ENCODE results near the gene GFOD2.
A peak's percentile ranks its signal among the peaks of the same experiment; 100 is the strongest.

The GFOD2 gene

GRCh38 chr16:67733734-67734470 is 14.8 kb upstream of the GFOD2 start:
- DNase-seq (ENCODE audit: low read depth in 1 of 2, low spot score in 1 of 2) = no peak

GRCh38 chr16:67731753-67732095 is 12.6 kb upstream of the GFOD2 start:
- DNase-seq (ENCODE audit: low read depth in 1 of 2, low spot score in 1 of 2) = no peak

GRCh38 chr16:67731071-67731752 is 12.1 kb upstream of the GFOD2 start:
- DNase-seq (ENCODE audit: low read depth in 1 of 2, low spot score in 1 of 2) = no peak

GRCh38 chr16:67730326-67730725 is 11.2 kb upstream of the GFOD2 start:
- no peak for DNase-seq (ENCODE audit: low read depth in 1 of 2, low spot score in 1 of 2)

GRCh38 chr16:67729636-67730248 is 10.6 kb upstream of the GFOD2 start:
- no peak for DNase-seq (ENCODE audit: low read depth in 1 of 2, low spot score in 1 of 2)

GRCh38 chr16:67727521-67728485 is 8.7 kb upstream of the GFOD2 start:
- no peak for DNase-seq (ENCODE audit: low read depth in 1 of 2, low spot score in 1 of 2)

GRCh38 chr16:67726106-67727034 is 7.3 kb upstream of the GFOD2 start:
- DNase-seq (ENCODE audit: low read depth in 1 of 2, low spot score in 1 of 2) = no peak

GRCh38 chr16:67723911-67724305 is 4.8 kb upstream of the GFOD2 start:
- no peak for DNase-seq (ENCODE audit: low read depth in 1 of 2, low spot score in 1 of 2)

- no peak for DNase-seq (ENCODE audit: low read depth in 1 of 2, low spot score in 1 of 2)
Measured at GRCh38 chr16:67723151-67723910, 4.2 kb upstream of the GFOD2 start.

GRCh38 chr16:67720236-67720635 is 1.1 kb upstream of the GFOD2 start:
- no peak for DNase-seq (ENCODE audit: low read depth in 1 of 2, low spot score in 1 of 2)

- DNase-seq (ENCODE audit: low read depth in 1 of 2, low spot score in 1 of 2) = peak; percentile 3 to 4
Measured at GRCh38 chr16:67719778-67720144, 645 bp upstream of the GFOD2 start.

- DNase-seq (ENCODE audit: low read depth in 1 of 2, low spot score in 1 of 2) = peak in 1 of 2 donors; percentile 1
Measured at GRCh38 chr16:67718668-67719047, 458 bp downstream of the GFOD2 start.

GRCh38 chr16:67716097-67716496 is 3.0 kb downstream of the GFOD2 start:
- no peak for DNase-seq (ENCODE audit: low read depth in 1 of 2, low spot score in 1 of 2)

GRCh38 chr16:67714522-67714921 is 4.6 kb downstream of the GFOD2 start:
- no peak for DNase-seq (ENCODE audit: low read depth in 1 of 2, low spot score in 1 of 2)

GRCh38 chr16:67713647-67714273 is 5.4 kb downstream of the GFOD2 start:
- DNase-seq (ENCODE audit: low read depth in 1 of 2, low spot score in 1 of 2) = no peak

- no peak for DNase-seq (ENCODE audit: low read depth in 1 of 2, low spot score in 1 of 2)
Measured at GRCh38 chr16:67710607-67711006, 8.5 kb downstream of the GFOD2 start.

- DNase-seq (ENCODE audit: low read depth in 1 of 2, low spot score in 1 of 2) = no peak
Measured at GRCh38 chr16:67709050-67709449, 10.1 kb downstream of the GFOD2 start.

GRCh38 chr16:67708368-67708771 is 10.7 kb downstream of the GFOD2 start:
- no peak for DNase-seq (ENCODE audit: low read depth in 1 of 2, low spot score in 1 of 2)

GRCh38 chr16:67707790-67708189 is 11.3 kb downstream of the GFOD2 start:
- no peak for DNase-seq (ENCODE audit: low read depth in 1 of 2, low spot score in 1 of 2)

Data from activated CD4-positive, alpha-beta T cell treated with anti-CD3 and anti-CD28 coated beads, Interleukin-2, amount 50 U/mL, for 24 hours (primary cell).